GM23338 (cell line): ENCODE results near the gene CACNA1C. TPM values are rescaled to one million over a fixed set of nuclear protein-coding genes. Genes with fewer than 3 reads are reported as not detected.

Experiments used
- ATAC-seq: fragments of 200-7000 bp; cut with Tn5 transposase; 3 replicates; pipeline ENCODE4 v1.9.1; 2020
- DNase-seq: peaks from one replicate; pipeline ENCODE4 v3.0.0-alpha.2; 2015; ENCODE audit warnings: low spot score
- H2AFZ ChIP-seq: fragments of 200-600 bp; sonication (generic); 2 replicates; pipeline ENCODE4 v1.8.0; 2016; ENCODE audit warnings: antibody characterized with exemption, mild to moderate bottlenecking, moderate library complexity
- H3F3A ChIP-seq: fragments of 200-600 bp; sonication (generic); replicated peaks from 2 replicates; pipeline ENCODE4 v1.8.0; 2017; ENCODE audit warnings: antibody characterized with exemption, mixed run types, low read depth
- H3K27ac ChIP-seq: fragments of 200-600 bp; sonication (generic); 2 replicates; pipeline ENCODE4 v1.6.1; 2016; ENCODE audit warnings: low read depth
- H3K27me3 ChIP-seq: fragments of 200-600 bp; sonication (generic); 2 replicates; pipeline ENCODE4 v1.8.0; 2016; ENCODE audit warnings: mild to moderate bottlenecking, mixed run types, moderate library complexity; ENCODE audit not compliant: insufficient read depth
- H3K36me3 ChIP-seq: fragments of 200-600 bp; sonication (generic); 2 replicates; pipeline ENCODE4 v1.8.0; 2016; ENCODE audit warnings: mild to moderate bottlenecking; ENCODE audit not compliant: insufficient read depth
- H3K4me1 ChIP-seq: fragments of 200-600 bp; sonication (generic); 2 replicates; pipeline ENCODE4 v1.8.0; 2016; ENCODE audit warnings: mild to moderate bottlenecking, moderate library complexity; ENCODE audit not compliant: insufficient read depth
- H3K4me2 ChIP-seq: fragments of 200-600 bp; sonication (generic); 2 replicates; pipeline ENCODE4 v1.7.1; 2017; ENCODE audit warnings: mixed run types
- H3K4me3 ChIP-seq: fragments of 200-600 bp; sonication (generic); 2 replicates; pipeline ENCODE4 v1.6.1; 2016; ENCODE audit warnings: mixed run types
- H3K79me2 ChIP-seq: fragments of 200-600 bp; sonication (generic); replicated peaks from 2 replicates; pipeline ENCODE4 v1.8.0; 2017; ENCODE audit warnings: mild to moderate bottlenecking; ENCODE audit not compliant: insufficient read depth
- H3K9me2 ChIP-seq: fragments of 200-600 bp; sonication (generic); 2 replicates; pipeline ENCODE4 v1.8.0; 2017; ENCODE audit not compliant: insufficient read depth
- H4K20me1 ChIP-seq: fragments of 200-600 bp; sonication (generic); replicated peaks from 2 replicates; pipeline ENCODE4 v1.8.0; 2017; ENCODE audit warnings: mild to moderate bottlenecking; ENCODE audit not compliant: insufficient read depth
- H3K27ac Mint-ChIP-seq: 2 replicates; pipeline ENCODE4 v1.8.0; 2020; ENCODE audit warnings: inconsistent platforms, mild to moderate bottlenecking, moderate library complexity, mixed read lengths
- H3K27me3 Mint-ChIP-seq: 3 replicates; pipeline ENCODE4 v1.8.0; 2022; ENCODE audit warnings: low read depth, mild to moderate bottlenecking, moderate library complexity, mixed read lengths, inconsistent platforms; ENCODE audit not compliant: insufficient read depth, poor library complexity
- H3K36me3 Mint-ChIP-seq: 3 replicates; pipeline ENCODE4 v1.8.0; 2021; ENCODE audit warnings: low read depth, mild to moderate bottlenecking, inconsistent platforms, moderate library complexity, mixed read lengths
- H3K4me1 Mint-ChIP-seq: 3 replicates; pipeline ENCODE4 v1.8.0; 2020; ENCODE audit warnings: mild to moderate bottlenecking, inconsistent platforms, mixed read lengths
- H3K4me3 Mint-ChIP-seq: 3 replicates; pipeline ENCODE4 v1.8.0; 2021; ENCODE audit warnings: moderate library complexity, mild to moderate bottlenecking, inconsistent platforms, mixed read lengths
- H3K9me3 Mint-ChIP-seq: 3 replicates; pipeline ENCODE4 v1.8.0; 2020; ENCODE audit warnings: moderate library complexity, mild to moderate bottlenecking, inconsistent platforms, mixed read lengths
- EZH2 ChIP-seq: fragments of 200-600 bp; sonication (generic); IDR thresholded peaks from one replicate; pipeline ENCODE4 v1.8.0; 2017; ENCODE audit warnings: antibody characterized with exemption, mild to moderate bottlenecking, low read depth; ENCODE audit not compliant: unreplicated experiment
- JUNB ChIP-seq: IDR thresholded peaks from one replicate; pipeline ENCODE4 v1.6.1; 2016; ENCODE audit warnings: antibody characterized with exemption; ENCODE audit not compliant: unreplicated experiment
- NANOG ChIP-seq: IDR thresholded peaks from 2 replicates; pipeline ENCODE4 v1.6.1; 2016; ENCODE audit warnings: antibody characterized with exemption, borderline replicate concordance
- POLR2AphosphoS5 ChIP-seq: IDR thresholded peaks from 2 replicates; pipeline ENCODE4 v1.6.1; 2016; ENCODE audit warnings: antibody characterized with exemption, low read depth
- STAT1 ChIP-seq: IDR thresholded peaks from one replicate; pipeline ENCODE4 v1.6.1; 2016; ENCODE audit warnings: antibody characterized with exemption; ENCODE audit not compliant: unreplicated experiment
- ZNF331 ChIP-seq: fragments of 250-450 bp; sonication (Bioruptor Pico); IDR thresholded peaks from 2 replicates; pipeline ENCODE4 v1.5.0; 2020; ENCODE audit warnings: low read depth, mild to moderate bottlenecking, moderate library complexity
- polyA plus RNA-seq: library from polyadenylated mRNA; unstranded; fragments of >200 nt; fragmentation: Nextera tagmentation; extraction: Ambion mirVana; gene quantifications from 2 replicates; pipeline ENCODE4 v1.2.1, GENCODE V29; 2016
- total RNA-seq: library from RNA; depleted of rRNA; stranded (reverse); fragments of >200 nt; shearing (Covaris generic); gene quantifications from 2 replicates; pipeline ENCODE4 v1.2.3, GENCODE V29; 2014
- TF ChIP-seq, protein P1 (sequence below): IDR thresholded peaks from 2 replicates; pipeline ENCODE4 v1.6.1; 2016; ENCODE audit warnings: antibody characterized with exemption
- TF ChIP-seq, protein P2 (sequence below): fragments of 250-450 bp; sonication (Bioruptor Pico); IDR thresholded peaks from 2 replicates; pipeline ENCODE4 v1.5.0; 2020; ENCODE audit warnings: mild to moderate bottlenecking, moderate library complexity
- TF ChIP-seq, protein P3 (sequence below): IDR thresholded peaks from one replicate; pipeline ENCODE4 v1.6.1; 2018; ENCODE audit warnings: antibody characterized with exemption; ENCODE audit not compliant: unreplicated experiment

CACNA1C gene
- total and polyA plus RNA-seq, 2 experiments from 2014 or later, result 0.78 to 2.1 TPM

DNA sequence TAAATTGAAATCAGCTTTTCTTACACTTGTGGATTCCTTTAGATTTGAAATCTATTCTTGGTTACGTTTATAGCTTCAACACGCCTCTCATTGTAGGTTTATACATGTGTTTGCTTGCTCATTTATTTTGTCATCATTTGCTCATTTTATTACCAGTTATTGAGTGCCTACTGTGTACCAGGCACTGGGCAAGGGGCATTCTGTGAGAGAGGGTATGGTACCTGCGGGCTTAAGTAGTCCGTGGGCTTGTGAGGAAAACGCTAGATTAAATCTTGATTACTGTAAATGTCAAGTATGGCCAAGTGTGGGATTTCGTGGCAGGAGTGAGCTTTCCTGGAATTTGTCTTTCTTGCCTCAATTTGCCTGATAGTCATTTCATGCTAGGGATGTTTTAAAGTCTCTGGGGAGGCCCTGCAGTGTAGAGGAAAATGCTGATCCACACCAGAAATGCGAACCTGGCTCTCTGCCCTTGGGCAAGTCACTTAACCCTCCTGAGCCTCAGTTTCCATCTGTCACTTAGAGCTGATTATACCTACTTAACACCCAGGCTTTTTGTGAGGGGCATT, 92.7 kb downstream of the CACNA1C start:
- peaks cover 7% of the 10 kb centered on the region for H3K27me3 Mint-ChIP-seq

DNA sequence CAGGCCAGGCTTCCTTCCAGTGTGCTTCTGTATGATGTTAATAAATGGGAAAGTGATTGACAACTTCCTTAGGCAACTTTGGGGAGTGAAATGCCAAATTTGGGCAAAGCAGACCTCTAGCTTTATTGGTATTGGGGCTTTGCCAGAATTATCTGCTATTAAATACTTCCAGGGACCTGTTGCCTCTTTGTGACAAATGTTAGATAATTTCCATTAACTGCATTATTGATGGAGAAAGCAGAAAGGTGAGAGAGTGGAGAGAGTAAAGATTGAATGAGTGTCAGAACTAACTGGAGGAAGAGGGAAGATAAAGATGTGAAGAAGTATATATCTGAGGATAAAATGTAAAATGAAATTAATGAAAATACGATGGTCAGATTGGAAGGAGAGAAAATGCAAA, 94.5 kb downstream of the CACNA1C start:
- H3K27me3 Mint-ChIP-seq, result peaks cover 4% of the 10 kb centered on the region
- H3K4me1 Mint-ChIP-seq, result peaks cover 9% of the 10 kb centered on the region; the same call in 2 of the 3 replicates
- H3K4me3 ChIP-seq, result no peak overlapping the region
- H4K20me1 ChIP-seq, result no peaks in the 10 kb centered on the region
- H3K4me2 ChIP-seq, result no peak overlapping the region
- ATAC-seq (no peak), DNase-seq (no peak)
- H3F3A ChIP-seq, result no peaks in the 10 kb centered on the region
- H3K27me3 ChIP-seq, result no peaks in the 10 kb centered on the region
- no peaks in the 10 kb centered on the region for H3K36me3 Mint-ChIP-seq
- H3K9me3 Mint-ChIP-seq, result no peaks in the 10 kb centered on the region
- H3K36me3 ChIP-seq, result no peaks in the 10 kb centered on the region
- H2AFZ ChIP-seq, result no peak overlapping the region
- no peaks in the 10 kb centered on the region for H3K79me2 ChIP-seq
- no peak overlapping the region for H3K27ac ChIP-seq
- H3K4me3 Mint-ChIP-seq, result no peak overlapping the region
- no peaks in the 10 kb centered on the region for H3K4me1 ChIP-seq
- no peak overlapping the region for H3K27ac Mint-ChIP-seq
- no peaks in the 10 kb centered on the region; the same call in 1 of the 2 replicates for H3K9me2 ChIP-seq
- no peak for TF ChIP-seq JUNB
- TF ChIP-seq, protein P1, sequence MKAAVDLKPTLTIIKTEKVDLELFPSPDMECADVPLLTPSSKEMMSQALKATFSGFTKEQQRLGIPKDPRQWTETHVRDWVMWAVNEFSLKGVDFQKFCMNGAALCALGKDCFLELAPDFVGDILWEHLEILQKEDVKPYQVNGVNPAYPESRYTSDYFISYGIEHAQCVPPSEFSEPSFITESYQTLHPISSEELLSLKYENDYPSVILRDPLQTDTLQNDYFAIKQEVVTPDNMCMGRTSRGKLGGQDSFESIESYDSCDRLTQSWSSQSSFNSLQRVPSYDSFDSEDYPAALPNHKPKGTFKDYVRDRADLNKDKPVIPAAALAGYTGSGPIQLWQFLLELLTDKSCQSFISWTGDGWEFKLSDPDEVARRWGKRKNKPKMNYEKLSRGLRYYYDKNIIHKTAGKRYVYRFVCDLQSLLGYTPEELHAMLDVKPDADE, result no peak
- TF ChIP-seq, protein P2, sequence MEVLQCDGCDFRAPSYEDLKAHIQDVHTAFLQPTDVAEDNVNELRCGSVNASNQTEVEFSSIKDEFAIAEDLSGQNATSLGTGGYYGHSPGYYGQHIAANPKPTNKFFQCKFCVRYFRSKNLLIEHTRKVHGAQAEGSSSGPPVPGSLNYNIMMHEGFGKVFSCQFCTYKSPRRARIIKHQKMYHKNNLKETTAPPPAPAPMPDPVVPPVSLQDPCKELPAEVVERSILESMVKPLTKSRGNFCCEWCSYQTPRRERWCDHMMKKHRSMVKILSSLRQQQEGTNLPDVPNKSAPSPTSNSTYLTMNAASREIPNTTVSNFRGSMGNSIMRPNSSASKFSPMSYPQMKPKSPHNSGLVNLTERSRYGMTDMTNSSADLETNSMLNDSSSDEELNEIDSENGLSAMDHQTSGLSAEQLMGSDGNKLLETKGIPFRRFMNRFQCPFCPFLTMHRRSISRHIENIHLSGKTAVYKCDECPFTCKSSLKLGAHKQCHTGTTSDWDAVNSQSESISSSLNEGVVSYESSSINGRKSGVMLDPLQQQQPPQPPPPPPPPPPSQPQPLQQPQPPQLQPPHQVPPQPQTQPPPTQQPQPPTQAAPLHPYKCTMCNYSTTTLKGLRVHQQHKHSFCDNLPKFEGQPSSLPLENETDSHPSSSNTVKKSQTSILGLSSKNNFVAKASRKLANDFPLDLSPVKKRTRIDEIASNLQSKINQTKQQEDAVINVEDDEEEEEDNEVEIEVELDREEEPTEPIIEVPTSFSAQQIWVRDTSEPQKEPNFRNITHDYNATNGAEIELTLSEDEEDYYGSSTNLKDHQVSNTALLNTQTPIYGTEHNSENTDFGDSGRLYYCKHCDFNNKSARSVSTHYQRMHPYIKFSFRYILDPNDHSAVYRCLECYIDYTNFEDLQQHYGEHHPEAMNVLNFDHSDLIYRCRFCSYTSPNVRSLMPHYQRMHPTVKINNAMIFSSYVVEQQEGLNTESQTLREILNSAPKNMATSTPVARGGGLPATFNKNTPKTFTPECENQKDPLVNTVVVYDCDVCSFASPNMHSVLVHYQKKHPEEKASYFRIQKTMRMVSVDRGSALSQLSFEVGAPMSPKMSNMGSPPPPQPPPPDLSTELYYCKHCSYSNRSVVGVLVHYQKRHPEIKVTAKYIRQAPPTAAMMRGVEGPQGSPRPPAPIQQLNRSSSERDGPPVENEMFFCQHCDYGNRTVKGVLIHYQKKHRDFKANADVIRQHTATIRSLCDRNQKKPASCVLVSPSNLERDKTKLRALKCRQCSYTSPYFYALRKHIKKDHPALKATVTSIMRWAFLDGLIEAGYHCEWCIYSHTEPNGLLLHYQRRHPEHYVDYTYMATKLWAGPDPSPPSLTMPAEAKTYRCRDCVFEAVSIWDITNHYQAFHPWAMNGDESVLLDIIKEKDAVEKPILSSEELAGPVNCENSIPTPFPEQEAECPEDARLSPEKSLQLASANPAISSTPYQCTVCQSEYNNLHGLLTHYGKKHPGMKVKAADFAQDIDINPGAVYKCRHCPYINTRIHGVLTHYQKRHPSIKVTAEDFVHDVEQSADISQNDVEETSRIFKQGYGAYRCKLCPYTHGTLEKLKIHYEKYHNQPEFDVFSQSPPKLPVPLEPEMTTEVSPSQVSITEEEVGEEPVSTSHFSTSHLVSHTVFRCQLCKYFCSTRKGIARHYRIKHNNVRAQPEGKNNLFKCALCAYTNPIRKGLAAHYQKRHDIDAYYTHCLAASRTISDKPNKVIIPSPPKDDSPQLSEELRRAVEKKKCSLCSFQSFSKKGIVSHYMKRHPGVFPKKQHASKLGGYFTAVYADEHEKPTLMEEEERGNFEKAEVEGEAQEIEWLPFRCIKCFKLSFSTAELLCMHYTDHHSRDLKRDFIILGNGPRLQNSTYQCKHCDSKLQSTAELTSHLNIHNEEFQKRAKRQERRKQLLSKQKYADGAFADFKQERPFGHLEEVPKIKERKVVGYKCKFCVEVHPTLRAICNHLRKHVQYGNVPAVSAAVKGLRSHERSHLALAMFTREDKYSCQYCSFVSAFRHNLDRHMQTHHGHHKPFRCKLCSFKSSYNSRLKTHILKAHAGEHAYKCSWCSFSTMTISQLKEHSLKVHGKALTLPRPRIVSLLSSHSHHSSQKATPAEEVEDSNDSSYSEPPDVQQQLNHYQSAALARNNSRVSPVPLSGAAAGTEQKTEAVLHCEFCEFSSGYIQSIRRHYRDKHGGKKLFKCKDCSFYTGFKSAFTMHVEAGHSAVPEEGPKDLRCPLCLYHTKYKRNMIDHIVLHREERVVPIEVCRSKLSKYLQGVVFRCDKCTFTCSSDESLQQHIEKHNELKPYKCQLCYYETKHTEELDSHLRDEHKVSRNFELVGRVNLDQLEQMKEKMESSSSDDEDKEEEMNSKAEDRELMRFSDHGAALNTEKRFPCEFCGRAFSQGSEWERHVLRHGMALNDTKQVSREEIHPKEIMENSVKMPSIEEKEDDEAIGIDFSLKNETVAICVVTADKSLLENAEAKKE (CRISPR knock-in tag), result no peak

More for the DNA sequence above, 92.7 kb downstream of the CACNA1C start:
- H3K9me2 ChIP-seq, result no peaks in the 10 kb centered on the region; the same call in 1 of the 2 replicates
- H2AFZ ChIP-seq, result no peak overlapping the region
- H3K4me1 ChIP-seq, result no peaks in the 10 kb centered on the region
- H3K36me3 ChIP-seq, result no peaks in the 10 kb centered on the region
- no peak overlapping the region for H3K4me3 Mint-ChIP-seq
- H3K36me3 Mint-ChIP-seq, result no peaks in the 10 kb centered on the region
- H3F3A ChIP-seq, result no peaks in the 10 kb centered on the region
- TF ChIP-seq NANOG, result no peak
- no peak for TF ChIP-seq EZH2
- no peak for TF ChIP-seq POLR2AphosphoS5
- TF ChIP-seq ZNF331 (CRISPR knock-in tag), result no peak
- TF ChIP-seq, protein P1, result no peak
- TF ChIP-seq, protein P3, sequence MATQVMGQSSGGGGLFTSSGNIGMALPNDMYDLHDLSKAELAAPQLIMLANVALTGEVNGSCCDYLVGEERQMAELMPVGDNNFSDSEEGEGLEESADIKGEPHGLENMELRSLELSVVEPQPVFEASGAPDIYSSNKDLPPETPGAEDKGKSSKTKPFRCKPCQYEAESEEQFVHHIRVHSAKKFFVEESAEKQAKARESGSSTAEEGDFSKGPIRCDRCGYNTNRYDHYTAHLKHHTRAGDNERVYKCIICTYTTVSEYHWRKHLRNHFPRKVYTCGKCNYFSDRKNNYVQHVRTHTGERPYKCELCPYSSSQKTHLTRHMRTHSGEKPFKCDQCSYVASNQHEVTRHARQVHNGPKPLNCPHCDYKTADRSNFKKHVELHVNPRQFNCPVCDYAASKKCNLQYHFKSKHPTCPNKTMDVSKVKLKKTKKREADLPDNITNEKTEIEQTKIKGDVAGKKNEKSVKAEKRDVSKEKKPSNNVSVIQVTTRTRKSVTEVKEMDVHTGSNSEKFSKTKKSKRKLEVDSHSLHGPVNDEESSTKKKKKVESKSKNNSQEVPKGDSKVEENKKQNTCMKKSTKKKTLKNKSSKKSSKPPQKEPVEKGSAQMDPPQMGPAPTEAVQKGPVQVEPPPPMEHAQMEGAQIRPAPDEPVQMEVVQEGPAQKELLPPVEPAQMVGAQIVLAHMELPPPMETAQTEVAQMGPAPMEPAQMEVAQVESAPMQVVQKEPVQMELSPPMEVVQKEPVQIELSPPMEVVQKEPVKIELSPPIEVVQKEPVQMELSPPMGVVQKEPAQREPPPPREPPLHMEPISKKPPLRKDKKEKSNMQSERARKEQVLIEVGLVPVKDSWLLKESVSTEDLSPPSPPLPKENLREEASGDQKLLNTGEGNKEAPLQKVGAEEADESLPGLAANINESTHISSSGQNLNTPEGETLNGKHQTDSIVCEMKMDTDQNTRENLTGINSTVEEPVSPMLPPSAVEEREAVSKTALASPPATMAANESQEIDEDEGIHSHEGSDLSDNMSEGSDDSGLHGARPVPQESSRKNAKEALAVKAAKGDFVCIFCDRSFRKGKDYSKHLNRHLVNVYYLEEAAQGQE, result no peak
- TF ChIP-seq STAT1, result no peak
- no peaks in the 10 kb centered on the region for H3K79me2 ChIP-seq
- H3K4me3 ChIP-seq, result no peak overlapping the region
- no peak overlapping the region for H3K27ac ChIP-seq
- no peak overlapping the region for H3K4me2 ChIP-seq
- peaks cover 9% of the 10 kb centered on the region for H3K4me1 Mint-ChIP-seq
- no peak overlapping the region for H3K27ac Mint-ChIP-seq
- H3K9me3 Mint-ChIP-seq, result no peaks in the 10 kb centered on the region
- no peak for ATAC-seq
- no peak for DNase-seq
- H4K20me1 ChIP-seq, result no peaks in the 10 kb centered on the region
- no peaks in the 10 kb centered on the region for H3K27me3 ChIP-seq
